ENCODE measurements around the gene SPATA32.

Gene SPATA32

DNA sequence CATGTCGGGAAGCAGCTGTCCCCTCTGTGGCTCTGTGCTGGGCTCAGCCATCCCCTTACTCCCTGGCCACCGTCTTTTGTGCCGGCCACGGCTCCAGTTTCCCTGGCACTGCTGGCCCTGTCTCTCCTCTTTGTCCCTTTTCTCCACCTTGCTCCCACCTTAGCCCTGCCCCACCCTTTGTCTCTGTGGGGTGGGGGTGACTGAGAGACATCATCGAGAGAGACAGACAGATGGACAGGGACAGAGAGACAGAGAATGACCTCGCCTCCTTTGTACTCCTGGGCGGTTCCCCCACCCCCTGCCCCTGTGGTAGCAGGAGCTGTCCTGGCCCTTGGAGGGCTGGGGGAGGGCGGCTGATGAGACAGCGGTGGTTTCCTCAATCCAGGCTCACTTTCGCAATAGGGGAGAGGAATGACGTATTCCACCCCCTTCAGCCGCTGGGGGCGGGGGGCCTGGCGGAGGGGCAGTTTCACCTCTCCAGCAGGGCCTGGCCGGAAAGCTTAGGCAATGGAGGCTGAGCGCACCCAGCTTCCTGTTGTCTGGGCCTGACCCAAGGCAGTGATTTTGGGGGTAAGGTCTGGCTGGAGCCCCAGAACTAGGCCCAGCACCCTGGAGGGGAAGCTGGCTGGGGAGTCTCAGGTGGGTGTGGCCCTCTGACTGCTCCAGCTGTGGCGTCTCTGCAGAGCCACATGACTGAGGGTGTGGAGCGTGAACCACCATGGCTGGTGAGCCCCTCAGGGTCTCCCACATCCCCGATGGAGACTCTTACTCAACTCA lies 32.9 kb downstream of the SPATA32 start:
- peak; percentile 91 for DNase-seq (ENCODE audit: low read depth)

GRCh38 chr17:45227926-45228762 lies 33.8 kb downstream of the SPATA32 start:
- DNase-seq (ENCODE audit: low read depth) = no peak

DNA sequence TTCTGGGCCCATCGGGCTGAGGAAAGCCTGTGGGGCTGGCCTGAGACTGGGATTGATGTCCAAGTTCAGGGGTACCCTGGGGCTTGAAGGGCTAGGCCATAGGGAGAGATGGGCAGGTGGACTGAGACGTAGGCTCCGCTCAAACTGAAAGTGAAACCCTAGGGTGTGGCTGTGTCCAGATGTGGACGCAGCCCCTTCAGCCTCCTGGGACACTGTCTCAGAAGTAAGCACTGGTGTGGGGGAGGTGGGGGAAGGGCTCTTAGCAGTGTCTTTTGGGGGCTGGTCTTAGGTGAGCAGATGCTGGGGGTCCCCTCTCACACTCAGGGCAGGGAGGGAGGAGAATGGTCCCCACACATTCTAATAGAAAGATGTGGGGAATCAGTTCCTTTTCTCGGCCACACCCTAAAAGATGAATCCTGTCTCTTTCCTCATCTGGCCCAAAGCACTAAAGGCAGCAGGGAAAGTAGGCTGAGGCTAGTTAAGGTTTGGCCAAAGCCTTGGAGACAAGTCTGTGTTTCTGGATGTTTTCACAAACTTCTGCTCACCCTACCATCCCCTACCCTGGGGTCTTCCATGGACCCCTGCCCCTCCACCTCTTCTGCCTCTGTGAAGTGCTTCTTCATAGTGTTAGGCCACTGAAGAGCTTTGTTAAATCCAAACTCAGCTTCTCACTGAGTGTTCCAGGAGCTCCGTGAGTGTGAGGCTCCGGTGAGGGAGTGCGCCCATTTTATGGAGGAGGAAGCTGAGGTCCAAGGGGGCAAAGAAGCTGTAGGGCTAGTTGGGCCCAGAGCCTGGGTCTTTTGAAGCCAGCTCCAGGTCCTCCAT lies 34.6 kb downstream of the SPATA32 start:
- DNase-seq (ENCODE audit: low read depth) = no peak

GRCh38 chr17:45226576-45226975 lies 35.3 kb downstream of the SPATA32 start:
- no peak for DNase-seq (ENCODE audit: low read depth)

DNA sequence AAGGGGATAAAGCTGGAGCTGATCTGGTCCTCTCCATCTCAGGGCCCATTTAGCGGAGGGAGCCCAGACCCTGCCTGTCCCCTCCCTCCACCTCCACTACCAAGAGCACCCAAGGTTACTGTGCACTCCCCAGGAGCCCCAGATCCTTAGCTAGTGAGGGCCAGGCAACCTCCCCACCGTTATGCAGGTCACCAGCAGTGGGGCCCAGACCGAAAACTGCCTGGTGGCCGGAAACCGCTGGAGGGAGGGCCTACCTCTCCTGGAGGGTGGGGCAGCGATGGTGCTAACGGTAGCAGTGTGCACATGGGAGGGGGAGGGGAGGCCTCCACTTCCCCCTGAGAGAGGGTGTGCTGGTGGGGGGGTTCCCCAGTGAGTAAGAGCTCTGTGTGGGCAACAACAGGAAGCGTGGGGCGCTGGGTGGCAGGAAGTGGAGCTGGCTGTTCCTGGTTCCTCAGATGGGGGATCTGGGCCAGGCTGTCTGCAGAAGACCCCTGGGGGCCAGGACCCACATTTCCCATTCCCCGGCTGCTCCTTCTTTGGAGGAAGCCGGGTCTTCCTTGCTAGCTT lies 35.8 kb downstream of the SPATA32 start:
- DNase-seq (ENCODE audit: low read depth) = no peak

GRCh38 chr17:45225051-45225700 lies 36.7 kb downstream of the SPATA32 start:
- no peak for DNase-seq (ENCODE audit: low read depth)

DNA sequence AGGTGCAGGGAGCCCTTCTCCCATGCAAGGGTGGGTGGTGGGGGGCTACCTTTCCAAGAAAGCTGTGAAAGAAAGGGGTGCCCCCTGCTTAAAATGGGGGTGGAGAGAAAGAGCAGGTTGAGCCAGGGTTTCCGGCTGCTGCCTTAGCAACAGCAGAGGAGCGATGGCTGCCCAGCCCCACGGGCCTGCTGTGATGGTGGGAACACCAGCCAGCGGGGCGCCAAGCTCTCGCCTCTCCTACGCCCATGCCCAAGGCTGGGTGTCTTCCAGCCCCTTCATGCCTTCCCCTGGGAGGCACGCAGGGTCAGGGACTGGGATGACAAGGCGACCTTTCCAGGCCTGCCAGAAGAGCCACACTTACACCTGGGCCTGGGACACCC lies 37.2 kb downstream of the SPATA32 start:
- no peak for DNase-seq (ENCODE audit: low read depth)

DNA sequence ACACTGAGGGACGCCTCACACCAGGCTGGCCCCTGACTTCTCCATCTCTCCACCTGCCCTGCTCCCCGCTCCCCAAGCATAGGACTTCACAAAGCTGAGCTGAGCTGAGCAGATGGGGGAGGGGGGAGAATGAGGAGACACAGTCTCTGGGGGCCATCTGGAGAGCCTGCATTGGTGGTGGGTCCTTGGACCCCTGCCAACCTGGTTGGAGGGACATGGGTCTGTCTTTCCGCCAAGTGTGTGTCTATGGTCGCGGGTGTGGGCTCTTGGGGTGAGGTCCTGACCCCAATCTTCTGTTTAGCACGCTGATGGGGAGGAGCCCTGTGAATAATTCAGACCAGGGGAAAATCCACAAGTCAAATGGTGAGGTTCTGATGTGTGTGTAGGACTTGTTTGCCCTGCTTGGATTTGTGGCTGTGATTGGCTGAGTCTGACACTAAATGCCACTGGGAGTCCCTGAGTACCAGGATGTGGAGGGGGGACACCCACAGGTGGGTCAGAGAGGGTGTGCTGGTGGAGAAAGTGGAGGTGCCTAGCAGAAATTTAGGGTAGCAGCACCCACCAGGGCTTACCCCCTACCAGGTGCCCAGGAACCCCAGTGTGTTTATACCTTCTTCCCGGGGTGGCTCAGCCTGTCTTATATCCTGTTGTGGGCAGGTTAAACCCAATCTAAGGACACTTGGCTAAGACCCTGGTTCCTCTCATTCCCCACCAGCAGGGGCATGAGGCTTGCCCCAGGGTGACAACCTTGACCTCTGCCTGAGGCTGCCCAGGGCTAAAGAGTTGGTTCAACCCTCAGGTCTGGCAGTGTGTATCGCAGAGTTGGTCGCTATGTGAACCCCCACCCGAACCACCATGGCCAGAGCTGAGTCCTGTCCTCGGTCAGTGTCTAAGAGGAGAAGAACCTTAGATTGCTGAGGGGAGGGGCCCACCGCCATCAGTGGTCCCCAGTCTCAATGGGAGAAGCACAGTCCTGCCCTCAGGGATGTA lies 38.1 kb downstream of the SPATA32 start:
- no peak for DNase-seq (ENCODE audit: low read depth)

DNA sequence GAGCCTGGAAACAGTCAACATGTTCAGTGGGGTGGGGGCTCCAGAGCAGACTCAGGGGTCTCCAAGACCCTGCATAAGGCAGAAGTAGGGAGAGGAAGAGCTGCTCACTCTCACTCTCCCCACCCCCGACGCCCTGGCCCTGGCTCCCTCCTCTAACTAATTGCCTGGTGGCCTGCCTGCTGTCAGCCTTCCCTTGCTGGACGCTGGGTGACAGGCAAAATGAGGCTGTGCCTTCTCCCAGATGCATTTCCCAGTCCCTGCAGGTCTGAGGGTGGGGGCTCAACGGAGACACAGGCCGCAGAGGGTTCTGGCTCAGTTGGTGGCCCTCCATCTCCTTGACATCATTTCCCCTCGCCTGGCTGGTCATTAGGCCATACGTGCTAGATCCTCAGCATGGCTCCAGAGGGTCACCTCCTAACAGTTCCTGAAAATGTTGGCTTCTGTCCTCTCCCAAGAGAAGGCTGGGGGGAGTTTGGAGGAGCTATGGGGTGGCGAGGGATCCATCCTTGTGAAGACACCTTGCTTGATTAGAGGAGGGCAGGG lies 38.8 kb downstream of the SPATA32 start:
- no peak for DNase-seq (ENCODE audit: low read depth)

DNA sequence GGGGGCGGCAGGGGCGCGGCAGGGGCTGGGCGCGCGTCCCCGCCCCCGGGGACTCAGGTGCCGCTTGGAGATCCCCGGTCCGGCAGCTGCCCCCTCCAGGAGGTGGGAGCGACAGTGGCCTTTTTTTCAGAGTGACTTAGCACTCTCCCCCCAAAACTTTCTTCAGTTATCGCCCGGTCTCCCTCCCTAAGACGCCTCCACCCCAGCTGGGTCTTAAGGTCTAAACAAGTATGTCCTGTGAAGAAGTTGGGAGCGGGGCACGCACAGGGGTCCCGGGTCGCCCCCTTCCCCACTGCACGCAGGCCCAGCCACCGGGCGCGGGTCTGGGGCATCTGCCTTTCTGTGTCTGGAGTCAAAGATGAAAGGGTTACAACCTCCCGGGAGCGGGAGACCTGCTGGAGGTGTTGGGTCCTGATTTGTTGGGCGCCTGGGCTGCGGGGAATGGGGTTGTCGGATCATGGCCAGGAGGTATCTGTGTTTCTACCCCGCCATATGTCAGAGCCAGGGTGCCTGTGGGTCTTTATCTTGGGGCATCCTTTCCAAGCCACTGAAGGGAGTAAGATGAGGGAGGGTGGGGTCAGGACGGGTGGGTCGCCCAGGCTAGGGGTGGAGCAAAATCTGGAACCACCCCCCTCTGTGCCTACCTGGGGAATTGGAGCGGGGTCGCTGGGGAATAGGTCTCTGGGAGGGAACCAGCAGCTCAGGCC lies 39.5 kb downstream of the SPATA32 start:
- no peak for DNase-seq (ENCODE audit: low read depth)

DNA sequence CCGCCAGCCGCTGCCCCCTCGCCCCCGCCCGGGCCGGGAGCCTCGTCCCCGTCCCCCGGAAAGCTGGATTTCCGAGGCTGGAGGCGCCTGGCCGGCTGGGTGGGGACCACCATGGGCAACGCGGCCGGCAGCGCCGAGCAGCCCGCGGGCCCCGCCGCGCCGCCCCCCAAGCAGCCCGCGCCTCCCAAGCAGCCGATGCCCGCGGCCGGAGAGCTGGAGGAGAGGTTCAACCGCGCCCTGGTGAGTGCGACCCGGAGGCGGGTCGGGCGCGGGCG lies 39.9 kb downstream of the SPATA32 start:
- no peak for DNase-seq (ENCODE audit: low read depth)

DNA sequence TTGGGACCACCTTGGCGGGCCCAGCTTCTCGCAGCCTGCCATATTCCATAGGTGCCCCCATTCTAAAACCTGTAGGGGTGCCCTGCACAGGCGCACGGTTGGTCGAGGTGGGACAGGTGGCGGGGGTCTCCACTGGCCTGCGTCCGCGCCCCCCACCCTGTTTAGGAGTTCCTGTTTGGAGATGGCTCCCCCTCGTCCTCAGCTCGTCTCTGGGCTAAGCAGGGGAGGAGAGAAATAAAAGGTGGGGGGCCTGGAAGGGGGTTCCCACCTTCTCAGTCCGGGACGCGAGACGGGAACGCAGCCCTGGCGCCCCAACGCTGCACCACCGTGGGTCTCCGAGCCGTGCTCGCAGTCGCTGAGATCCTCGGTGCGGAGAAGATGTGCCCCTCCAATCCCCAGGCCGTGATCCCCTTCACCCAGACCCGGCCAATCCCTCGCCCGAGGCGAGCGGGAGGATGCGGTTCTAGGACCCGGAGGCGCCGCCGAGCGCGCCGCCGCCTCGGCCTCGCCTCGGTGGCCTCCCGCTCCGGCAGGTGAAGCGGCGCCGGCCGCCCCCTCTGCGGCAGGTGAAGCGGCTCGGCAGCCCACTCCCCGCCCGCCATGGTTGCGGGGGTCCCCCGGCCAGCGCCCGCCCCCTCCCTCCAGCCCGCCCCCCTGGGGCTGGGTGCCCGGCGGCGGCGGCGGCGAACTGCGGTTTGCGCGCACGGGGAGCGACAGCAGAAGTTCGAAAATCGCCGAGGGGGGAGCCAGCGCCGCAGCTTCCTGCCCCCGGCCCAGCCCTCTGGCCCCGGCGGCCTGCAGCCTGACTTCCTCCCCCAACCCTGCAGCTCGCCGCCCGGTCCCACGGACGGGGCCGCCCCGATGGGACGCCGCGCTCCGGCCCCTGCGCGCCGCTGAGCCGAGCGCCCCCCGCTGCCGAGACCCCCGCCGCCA lies 40.5 kb downstream of the SPATA32 start, which contains the start of gene FMNL1:
FMNL1 (plus strand) TSS at position 805 of the 933 bp plus-strand sequence. CDS start 240 bp downstream, outside the sequence.
- no peak for DNase-seq (ENCODE audit: low read depth)

DNA sequence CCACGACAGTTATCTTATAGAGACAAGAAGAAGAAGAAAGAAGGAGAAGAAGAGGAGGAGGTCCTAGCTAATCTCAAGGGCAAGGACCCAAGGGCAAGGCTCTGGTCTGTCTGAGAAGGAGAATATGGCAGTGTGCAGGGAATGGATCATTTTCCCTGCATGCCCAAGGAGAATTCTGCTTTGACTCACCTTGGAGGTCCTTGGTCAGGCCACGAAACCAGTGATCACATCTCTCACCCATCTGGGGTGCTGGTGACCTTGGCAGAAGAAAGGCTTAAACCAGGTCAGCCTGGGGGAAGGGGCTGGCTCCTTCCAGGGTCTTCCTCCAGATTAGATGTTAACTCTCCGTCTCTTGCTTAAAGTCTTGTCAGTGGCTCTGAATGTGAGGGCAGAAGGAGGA lies 41.8 kb downstream of the SPATA32 start:
- no peak for DNase-seq (ENCODE audit: low read depth)

GRCh38 chr17:45218895-45219661 lies 42.8 kb downstream of the SPATA32 start:
- peak; percentile 92 for DNase-seq (ENCODE audit: low read depth)
